Glutamatergic neuron (in vitro differentiated cells): ENCODE results near the gene FGA. TPM values are rescaled to one million over a fixed set of nuclear protein-coding genes. Genes with fewer than 3 reads are reported as not detected.

Experiments
- DNase-seq: peaks from one replicate; pipeline ENCODE4 v3.0.0; 2022
- H3K27ac Mint-ChIP-seq: one replicate; pipeline ENCODE4 v1.8.0; 2020; ENCODE audit warnings: mild to moderate bottlenecking, mixed read lengths, inconsistent platforms; ENCODE audit not compliant: unreplicated experiment
- H3K27me3 Mint-ChIP-seq: one replicate; pipeline ENCODE4 v1.8.0; 2020; ENCODE audit warnings: mild to moderate bottlenecking, moderate library complexity, mixed read lengths, inconsistent platforms; ENCODE audit not compliant: unreplicated experiment
- H3K36me3 Mint-ChIP-seq: one replicate; pipeline ENCODE4 v1.8.0; 2020; ENCODE audit warnings: mild to moderate bottlenecking, mixed read lengths, inconsistent platforms; ENCODE audit not compliant: unreplicated experiment
- H3K4me1 Mint-ChIP-seq: one replicate; pipeline ENCODE4 v1.8.0; 2020; ENCODE audit warnings: mild to moderate bottlenecking, low read depth, mixed read lengths, inconsistent platforms; ENCODE audit not compliant: unreplicated experiment
- H3K4me3 Mint-ChIP-seq: one replicate; pipeline ENCODE4 v1.8.0; 2020; ENCODE audit warnings: mild to moderate bottlenecking, mixed read lengths, inconsistent platforms; ENCODE audit not compliant: unreplicated experiment
- H3K9me3 Mint-ChIP-seq: one replicate; pipeline ENCODE4 v1.8.0; 2020; ENCODE audit warnings: mild to moderate bottlenecking, moderate library complexity, mixed read lengths, inconsistent platforms; ENCODE audit not compliant: unreplicated experiment
- CTCF ChIP-seq: fragments of 200-600 bp; sonication (generic); IDR thresholded peaks from one replicate; pipeline ENCODE4 v1.5.0; 2021; ENCODE audit not compliant: partially characterized antibody, unreplicated experiment
- total RNA-seq: library from RNA; stranded (reverse); fragmentation: NEBNext Ultra II Directional; extraction: Animal tissue kit (Norgen Biotek cat#: 25700); gene quantifications from one replicate; pipeline ENCODE4 v1.2.1, GENCODE V29; 2021; ENCODE audit not compliant: unreplicated experiment

Gene FGA
- total RNA-seq, 1 donor from 2014 or later = not detected

DNA sequence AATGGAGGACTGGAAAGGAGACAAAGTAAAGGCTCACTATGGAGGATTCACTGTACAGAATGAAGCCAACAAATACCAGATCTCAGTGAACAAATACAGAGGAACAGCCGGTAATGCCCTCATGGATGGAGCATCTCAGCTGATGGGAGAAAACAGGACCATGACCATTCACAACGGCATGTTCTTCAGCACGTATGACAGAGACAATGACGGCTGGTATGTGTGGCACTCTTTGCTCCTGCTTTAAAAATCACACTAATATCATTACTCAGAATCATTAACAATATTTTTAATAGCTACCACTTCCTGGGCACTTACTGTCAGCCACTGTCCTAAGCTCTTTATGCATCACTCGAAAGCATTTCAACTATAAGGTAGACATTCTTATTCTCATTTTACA lies 21.0 kb downstream of the FGA start:
- no peaks in the 10 kb centered on the region for H3K27me3 Mint-ChIP-seq
- H3K36me3 Mint-ChIP-seq = no peaks in the 10 kb centered on the region
- peaks cover 3% of the 10 kb centered on the region for H3K4me1 Mint-ChIP-seq
- H3K4me3 Mint-ChIP-seq = no peak overlapping the region
- H3K9me3 Mint-ChIP-seq = no peaks in the 10 kb centered on the region
- DNase-seq = no peak
- H3K27ac Mint-ChIP-seq = no peak overlapping the region
- TF ChIP-seq CTCF = no peak

- Mint-ChIP-seq H3K36me3 (no peaks in the 10 kb centered on the region), H3K27ac (no peak overlapping the region), H3K9me3 (no peaks in the 10 kb centered on the region), H3K4me3 (no peak overlapping the region), H3K27me3 (no peaks in the 10 kb centered on the region), H3K4me1 (peaks cover 3% of the 10 kb centered on the region)
- no peak for DNase-seq
- no peak for TF ChIP-seq CTCF
These were observed 21.5 kb downstream of the FGA start for GRCh38 chr4:154569028-154569427.

GRCh38 chr4:154566639-154567204 lies 23.8 kb downstream of the FGA start:
- H3K4me1 Mint-ChIP-seq = peaks cover 3% of the 10 kb centered on the region
- TF ChIP-seq CTCF = no peak
- no peaks in the 10 kb centered on the region for H3K27me3 Mint-ChIP-seq
- DNase-seq = no peak
- H3K4me3 Mint-ChIP-seq = no peak overlapping the region
- H3K27ac Mint-ChIP-seq = no peak overlapping the region
- no peaks in the 10 kb centered on the region for H3K9me3 Mint-ChIP-seq
- no peaks in the 10 kb centered on the region for H3K36me3 Mint-ChIP-seq

DNA sequence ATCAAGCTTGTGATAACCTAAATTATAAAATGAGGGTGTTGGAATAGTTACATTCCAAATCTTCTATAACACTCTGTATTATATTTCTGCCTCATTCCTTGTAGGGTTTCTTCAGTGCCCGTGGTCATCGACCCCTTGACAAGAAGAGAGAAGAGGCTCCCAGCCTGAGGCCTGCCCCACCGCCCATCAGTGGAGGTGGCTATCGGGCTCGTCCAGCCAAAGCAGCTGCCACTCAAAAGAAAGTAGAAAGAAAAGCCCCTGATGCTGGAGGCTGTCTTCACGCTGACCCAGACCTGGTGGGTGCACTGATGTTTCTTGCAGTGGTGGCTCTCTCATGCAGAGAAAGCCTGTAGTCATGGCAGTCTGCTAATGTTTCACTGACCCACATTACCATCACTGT lies 24.8 kb downstream of the FGA start:
- DNase-seq = no peak
- H3K36me3 Mint-ChIP-seq = no peaks in the 10 kb centered on the region
- H3K27ac Mint-ChIP-seq = no peak overlapping the region
- no peak overlapping the region for H3K4me3 Mint-ChIP-seq
- H3K27me3 Mint-ChIP-seq = no peaks in the 10 kb centered on the region
- no peak for TF ChIP-seq CTCF
- H3K9me3 Mint-ChIP-seq = no peaks in the 10 kb centered on the region
- H3K4me1 Mint-ChIP-seq = peaks cover 3% of the 10 kb centered on the region

- Mint-ChIP-seq H3K4me1 (peaks cover 3% of the 10 kb centered on the region), H3K9me3 (no peaks in the 10 kb centered on the region), H3K36me3 (no peaks in the 10 kb centered on the region), H3K27ac (no peak overlapping the region), H3K4me3 (no peak overlapping the region), H3K27me3 (peaks cover 1% of the 10 kb centered on the region)
- TF ChIP-seq CTCF = no peak
- no peak for DNase-seq
These were observed 26.2 kb downstream of the FGA start for GRCh38 chr4:154564311-154564710.
